ENCODE results near the gene TRIM72.

- TF ChIP-seq POLR2A (IDR thresholded peaks at IDR 0.05) (no peak), CTCF (IDR thresholded peaks at IDR 0.05) (no peak)
Observed at GRCh38 chr16:31177136-31177535, 36.8 kb upstream of the TRIM72 start.

Measured in uterus (tissue), 2 donors.